Esophagus (tissue), 2 donors: ENCODE results near the gene HORMAD2. TPM values are rescaled to one million over a fixed set of nuclear protein-coding genes. Genes with fewer than 3 reads are reported as not detected.

Experiments
- H3K27ac ChIP-seq, 2 donors: one replicate each; pipeline ENCODE4 v1.5.1; 2013; ENCODE audit warnings: low read depth in 2 of 2, mild to moderate bottlenecking in 2 of 2, inconsistent platforms in 1 of 2, low read length in 1 of 2, moderate library complexity in 1 of 2
- H3K27me3 ChIP-seq, 2 donors: one replicate each; pipeline ENCODE4 v1.6.1; 2013; ENCODE audit warnings: low read length in 2 of 2, control low read depth in 1 of 2, mild to moderate bottlenecking in 1 of 2; ENCODE audit not compliant: insufficient read depth in 2 of 2, control insufficient read depth in 1 of 2
- H3K36me3 ChIP-seq, 2 donors: one replicate each; pipeline ENCODE4 v1.6.1; 2013; ENCODE audit warnings: low read length in 1 of 2; ENCODE audit not compliant: control insufficient read depth in 2 of 2, insufficient read depth in 2 of 2
- H3K4me1 ChIP-seq, 2 donors: one replicate each; pipeline ENCODE4 v1.6.1; 2013; ENCODE audit warnings: low read length in 1 of 2; ENCODE audit not compliant: control insufficient read depth in 2 of 2, insufficient read depth in 2 of 2
- H3K4me3 ChIP-seq, 2 donors: one replicate each; pipeline ENCODE4 v1.5.1; 2013; ENCODE audit warnings: low read length in 2 of 2, mild to moderate bottlenecking in 2 of 2, low read depth in 1 of 2, moderate library complexity in 1 of 2
- H3K9me3 ChIP-seq, 2 donors: one replicate each; pipeline ENCODE4 v1.6.1; 2013; ENCODE audit warnings: mild to moderate bottlenecking in 2 of 2, low read depth in 1 of 2, low read length in 1 of 2, moderate library complexity in 1 of 2; ENCODE audit not compliant: control insufficient read depth in 2 of 2, insufficient read depth in 1 of 2
- WGBS, 2 donors: extraction: QIAGEN DNeasy Blood & Tissue Kit; methylation state at CpG; one replicate each; pipeline ENCODE4 v1.1.7; 2013; 5-methylcytosine and 5-hydroxymethylcytosine counted together
- polyA plus RNA-seq, 2 donors: library from polyadenylated mRNA; stranded (reverse); fragments of 200-250 nt; gene quantifications; one replicate each; pipeline ENCODE4 v1.2.3, GENCODE V29; 2013
- donor health status: healthy with polysubstance abuse.
- donor health status: Bipolar disorder and iron deficiency.

HORMAD2 gene
- polyA plus RNA-seq, 2 donors: not detected

- H3K36me3 ChIP-seq: no peaks in the 10 kb centered on the region
- H3K4me3 ChIP-seq: no peak overlapping the region
- no peaks in the 10 kb centered on the region for H3K27me3 ChIP-seq
- no peaks in the 10 kb centered on the region for H3K4me1 ChIP-seq
- no peak overlapping the region for H3K27ac ChIP-seq
- no peaks in the 10 kb centered on the region for H3K9me3 ChIP-seq
- 52 to 69% methylated on average over 2 of the region's 2 CpGs for WGBS, 2 donors
Measured at GRCh38 chr22:30170129-30170528, 89.9 kb downstream of the HORMAD2 start.

GRCh38 chr22:30171008-30171407, 90.7 kb downstream of the HORMAD2 start:
- Histone ChIP-seq H3K36me3 (no peaks in the 10 kb centered on the region), H3K9me3 (no peaks in the 10 kb centered on the region), H3K27ac (no peak overlapping the region), H3K27me3 (no peaks in the 10 kb centered on the region), H3K4me3 (no peak overlapping the region), H3K4me1 (no peaks in the 10 kb centered on the region)
- 79 to 82% methylated on average over 3 of the region's 3 CpGs for WGBS, 2 donors

DNA sequence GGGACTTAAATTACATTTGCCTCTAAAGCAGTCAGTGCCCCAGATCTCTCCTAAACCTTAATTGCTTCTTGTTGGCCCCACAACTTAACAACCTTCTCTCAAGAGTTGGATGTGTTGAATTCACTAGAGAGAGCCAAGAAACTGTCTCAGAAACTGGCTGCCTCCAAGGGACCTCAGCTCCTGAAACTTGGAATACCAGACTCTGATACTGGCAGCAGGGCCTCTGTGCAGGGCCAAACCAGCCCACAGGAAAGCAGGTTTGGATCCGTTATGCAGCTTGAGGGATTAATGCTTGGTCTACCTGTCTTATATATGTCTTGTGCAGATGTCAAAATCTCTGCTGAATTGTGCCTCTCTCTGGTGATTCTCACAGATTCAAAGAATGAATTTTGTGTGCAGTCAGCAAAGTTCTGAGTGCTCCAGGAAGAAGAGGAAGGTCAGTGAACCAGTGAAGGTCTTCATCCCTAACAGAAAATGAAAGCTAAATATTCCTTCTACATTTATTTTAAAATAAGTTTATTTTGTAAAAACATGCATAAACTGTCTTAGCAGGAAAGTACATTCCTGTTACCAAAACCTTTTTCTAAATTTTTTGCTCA, 95.5 kb downstream of the HORMAD2 start:
- Histone ChIP-seq H3K4me3 (no peak overlapping the region), H3K9me3 (no peaks in the 10 kb centered on the region), H3K27me3 (no peaks in the 10 kb centered on the region), H3K27ac (peak overlapping the region in 1 of 2 donors; percentile 18), H3K4me1 (no peaks in the 10 kb centered on the region), H3K36me3 (no peaks in the 10 kb centered on the region)
- 29 to 45% methylated on average over 1 of the region's 1 CpG for WGBS, 2 donors

DNA sequence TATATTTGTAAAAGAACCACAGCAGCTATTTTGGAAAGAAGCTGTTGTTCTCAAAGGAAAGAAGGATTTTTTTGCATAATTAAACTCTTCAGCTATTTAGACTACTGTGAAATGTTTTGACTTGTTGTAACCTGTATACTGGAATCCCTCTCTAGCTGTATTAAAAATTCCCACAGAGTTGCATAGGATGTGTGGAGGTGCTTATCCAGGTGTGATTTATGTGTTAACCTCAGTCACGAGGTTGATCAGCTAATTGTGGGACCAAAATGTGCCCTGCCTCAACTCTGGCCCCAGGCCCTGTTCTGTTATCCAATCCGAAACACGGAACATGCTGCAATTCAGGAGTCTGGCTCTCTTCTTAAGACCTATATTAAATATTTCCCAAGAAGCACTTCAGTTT, 96.2 kb downstream of the HORMAD2 start:
- H3K4me1 ChIP-seq: no peaks in the 10 kb centered on the region

GRCh38 chr22:30178181-30179126, 98.2 kb downstream of the HORMAD2 start:
- no peaks in the 10 kb centered on the region for H3K9me3 ChIP-seq
- H3K4me1 ChIP-seq: no peaks in the 10 kb centered on the region
- H3K27ac ChIP-seq: no peak overlapping the region
- H3K4me3 ChIP-seq: no peak overlapping the region
- WGBS, 2 donors: 71 to 72% methylated on average over 3 of the region's 3 CpGs
- H3K27me3 ChIP-seq: no peaks in the 10 kb centered on the region
- no peaks in the 10 kb centered on the region for H3K36me3 ChIP-seq

More for the DNA sequence above, 96.2 kb downstream of the HORMAD2 start:
- WGBS, 2 donors: 57 to 63% methylated on average over 3 of the region's 3 CpGs
- no peaks in the 10 kb centered on the region for H3K9me3 ChIP-seq
- no peaks in the 10 kb centered on the region for H3K36me3 ChIP-seq
- H3K27ac ChIP-seq: no peak overlapping the region
- H3K4me3 ChIP-seq: no peak overlapping the region
- no peaks in the 10 kb centered on the region for H3K27me3 ChIP-seq

GRCh38 chr22:30180616-30181015, 100.4 kb downstream of the HORMAD2 start:
- no peaks in the 10 kb centered on the region for H3K27me3 ChIP-seq
- H3K4me3 ChIP-seq: no peak overlapping the region
- no peak overlapping the region for H3K27ac ChIP-seq
- H3K36me3 ChIP-seq: no peaks in the 10 kb centered on the region
- H3K9me3 ChIP-seq: no peaks in the 10 kb centered on the region
- H3K4me1 ChIP-seq: no peaks in the 10 kb centered on the region
- 93 to 94% methylated on average over 3 of the region's 3 CpGs for WGBS, 2 donors

DNA sequence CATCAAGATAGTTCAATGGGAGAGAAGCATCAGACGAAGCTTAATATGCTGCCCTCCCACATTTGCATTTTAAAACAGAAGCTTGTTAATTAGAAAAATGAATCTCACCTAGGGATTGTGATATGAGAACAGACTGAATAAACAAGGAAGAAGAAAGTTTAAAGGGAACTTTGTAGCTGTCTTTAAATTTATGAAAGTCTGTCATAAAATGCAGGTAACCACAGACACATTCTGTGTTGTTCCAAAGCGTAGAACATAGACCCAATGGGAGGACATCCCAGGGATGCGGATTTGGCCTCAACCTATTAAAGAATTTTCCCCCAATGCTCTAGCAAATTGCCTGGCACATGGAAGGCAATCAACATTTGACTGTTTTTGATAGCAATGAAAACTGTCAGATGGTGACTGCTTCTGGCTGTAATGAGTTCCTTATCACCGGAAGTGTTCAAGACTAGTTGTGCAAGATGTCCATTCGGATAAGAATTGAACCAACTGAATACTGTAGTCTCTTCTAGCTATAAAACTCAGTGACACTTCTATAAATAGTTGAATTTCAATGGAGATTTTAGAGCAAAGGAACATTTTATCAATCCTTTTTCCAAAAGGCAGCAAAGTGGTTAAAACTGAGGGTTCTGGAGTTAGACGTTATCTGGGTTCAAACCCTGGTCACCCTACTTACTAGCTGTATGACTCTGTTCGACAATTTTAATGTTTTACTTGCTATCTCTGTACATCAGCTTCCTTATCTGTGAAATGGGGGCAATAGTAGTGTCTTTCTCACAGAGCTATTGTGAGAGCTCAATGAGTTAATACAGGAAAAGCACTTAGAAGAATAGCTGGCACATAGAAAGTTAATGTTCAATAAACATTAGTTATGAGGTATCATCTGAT, 101.4 kb downstream of the HORMAD2 start:
- Histone ChIP-seq H3K27ac (no peak overlapping the region), H3K4me1 (no peaks in the 10 kb centered on the region), H3K4me3 (no peak overlapping the region), H3K36me3 (no peaks in the 10 kb centered on the region), H3K9me3 (no peaks in the 10 kb centered on the region), H3K27me3 (no peaks in the 10 kb centered on the region)
- WGBS, 2 donors: 71 to 85% methylated on average over 7 of the region's 7 CpGs

DNA sequence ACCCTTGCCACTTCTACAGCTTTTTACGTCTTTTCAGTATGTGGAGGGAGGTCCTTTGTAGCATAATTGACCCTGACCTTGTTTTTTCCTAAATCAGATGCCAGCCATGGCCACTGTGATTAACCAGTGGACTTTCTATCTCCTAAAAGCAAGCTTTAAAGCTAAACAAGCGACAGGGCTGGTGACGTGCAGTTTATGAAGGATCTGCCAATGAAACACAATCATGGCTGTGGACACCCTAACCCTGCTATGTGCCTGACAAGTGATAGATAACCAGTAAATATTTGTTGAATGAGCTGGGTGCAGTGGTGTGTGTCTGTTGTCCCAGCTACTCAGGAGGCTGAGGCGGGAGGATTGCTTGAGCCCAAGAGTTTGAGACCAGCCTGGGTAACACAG, 102.1 kb downstream of the HORMAD2 start:
- WGBS, 2 donors: 75 to 86% methylated on average over 4 of the region's 4 CpGs

GRCh38 chr22:30182815-30183214, 102.6 kb downstream of the HORMAD2 start:
- Histone ChIP-seq H3K9me3 (no peaks in the 10 kb centered on the region), H3K36me3 (no peaks in the 10 kb centered on the region), H3K4me3 (no peak overlapping the region), H3K27ac (no peak overlapping the region), H3K27me3 (no peaks in the 10 kb centered on the region), H3K4me1 (no peaks in the 10 kb centered on the region)
- 57 to 70% methylated on average over 4 of the region's 4 CpGs for WGBS, 2 donors

More for the DNA sequence above, 102.1 kb downstream of the HORMAD2 start:
- H3K27ac ChIP-seq: no peak overlapping the region
- no peaks in the 10 kb centered on the region for H3K9me3 ChIP-seq
- no peak overlapping the region for H3K4me3 ChIP-seq
- no peaks in the 10 kb centered on the region for H3K4me1 ChIP-seq
- H3K27me3 ChIP-seq: no peaks in the 10 kb centered on the region
- no peaks in the 10 kb centered on the region for H3K36me3 ChIP-seq
